NCI-H345 (cell line): ENCODE data around the gene WDR54.
A peak's percentile ranks its signal among the peaks of the same experiment; 100 is the strongest.
"Not testable (repeated sequence)": the region's sequence is repeated elsewhere in the genome, so short reads cannot be mapped to it uniquely, and the experiment has no call there.

Source experiments
- DNase-seq: peaks from one replicate; lab custom pipeline; 2025; lab: John Stamatoyannopoulos, UW

Gene WDR54

DNA sequence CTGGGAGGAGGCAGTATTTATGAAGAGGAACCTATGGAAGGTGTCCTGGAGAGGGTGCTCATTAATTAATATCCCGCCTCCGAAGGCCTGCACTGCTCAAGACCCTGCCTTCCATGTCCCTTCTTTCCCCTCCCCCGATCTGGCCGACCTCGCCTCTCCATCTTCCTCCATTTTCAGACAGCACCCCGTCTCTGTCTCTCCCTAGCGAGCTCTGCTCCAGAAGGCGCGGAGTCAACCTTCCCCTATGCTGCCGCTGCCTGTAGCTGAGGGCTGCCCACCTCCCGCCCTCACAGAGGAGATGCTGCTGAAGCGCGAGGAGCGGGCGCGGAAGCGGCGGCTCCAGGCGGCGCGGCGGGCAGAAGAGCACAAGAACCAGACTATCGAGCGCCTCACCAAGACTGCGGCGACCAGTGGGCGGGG is 35.6 kb downstream of the WDR54 start:
- DNase-seq = no peak

DNA sequence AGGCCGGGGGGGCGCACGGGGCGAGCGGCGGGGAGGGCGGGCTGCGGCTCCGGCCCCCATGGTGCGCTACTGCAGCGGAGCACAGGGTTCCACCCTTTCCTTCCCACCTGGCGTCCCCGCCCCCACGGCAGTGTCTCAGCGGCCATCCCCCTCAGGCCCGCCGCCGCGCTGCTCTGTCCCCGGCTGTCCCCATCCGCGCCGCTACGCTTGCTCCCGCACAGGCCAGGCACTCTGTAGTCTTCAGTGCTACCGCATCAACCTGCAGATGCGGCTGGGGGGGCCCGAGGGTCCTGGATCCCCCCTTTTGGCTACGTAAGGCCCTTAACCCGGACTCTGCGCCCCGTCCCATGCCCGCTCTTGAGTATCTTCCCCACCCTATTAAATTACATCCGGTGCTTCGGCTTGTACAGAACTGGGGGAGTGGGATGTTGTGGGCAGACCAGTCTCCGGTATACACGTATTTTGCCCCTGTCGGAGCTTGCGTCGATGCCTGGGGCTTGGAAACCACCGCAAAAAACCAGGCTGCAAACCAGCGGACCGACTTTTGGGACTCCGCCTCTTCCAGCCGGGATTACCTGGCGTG is 36.1 kb downstream of the WDR54 start:
- peak; percentile 86 for DNase-seq

DNA sequence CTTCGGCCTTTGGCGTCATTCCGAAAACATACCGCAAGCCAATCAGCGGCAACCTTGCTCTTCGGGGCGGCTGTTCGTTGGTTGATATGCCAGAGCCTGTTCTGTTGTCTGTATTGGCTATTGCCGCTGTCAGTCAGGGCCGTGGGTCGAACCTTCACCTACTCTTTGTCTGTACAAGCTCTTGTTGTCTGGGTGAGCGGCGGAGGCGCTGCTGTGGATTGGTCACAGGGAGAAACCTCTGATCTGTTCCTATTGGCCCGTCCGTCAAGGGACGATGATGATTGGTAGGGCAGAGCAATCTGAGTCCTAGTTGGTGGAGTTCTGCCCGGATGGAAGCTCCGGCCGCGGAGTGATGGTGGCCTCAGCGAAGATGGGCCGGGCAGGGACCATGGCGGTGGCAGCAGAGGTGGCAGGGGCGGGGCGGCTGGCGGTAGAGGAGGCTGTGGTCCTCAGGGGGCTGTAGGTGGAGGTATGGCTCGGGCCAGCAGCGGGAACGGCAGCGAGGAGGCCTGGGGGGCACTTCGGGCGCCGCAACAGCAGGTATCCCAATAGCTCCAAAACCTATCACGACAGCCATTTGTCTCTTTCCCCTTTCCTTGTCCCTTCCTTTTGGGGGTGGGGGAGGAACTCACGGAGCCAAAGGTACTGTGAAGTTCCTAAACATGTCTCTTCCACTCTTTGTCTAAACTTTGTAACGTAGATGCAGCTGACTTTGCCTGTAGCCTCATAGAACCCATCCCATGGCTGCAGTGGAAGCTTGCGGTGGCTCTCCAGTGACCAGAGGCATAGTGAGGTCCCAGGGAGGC is 36.8 kb downstream of the WDR54 start, which contains the start of gene WBP1:
Gene WBP1, plus strand, starts transcription at position 307 of the 806 bp plus-strand sequence. Its CDS starts 165 bp downstream, at position 472.
- DNase-seq = peak; percentile 100

DNA sequence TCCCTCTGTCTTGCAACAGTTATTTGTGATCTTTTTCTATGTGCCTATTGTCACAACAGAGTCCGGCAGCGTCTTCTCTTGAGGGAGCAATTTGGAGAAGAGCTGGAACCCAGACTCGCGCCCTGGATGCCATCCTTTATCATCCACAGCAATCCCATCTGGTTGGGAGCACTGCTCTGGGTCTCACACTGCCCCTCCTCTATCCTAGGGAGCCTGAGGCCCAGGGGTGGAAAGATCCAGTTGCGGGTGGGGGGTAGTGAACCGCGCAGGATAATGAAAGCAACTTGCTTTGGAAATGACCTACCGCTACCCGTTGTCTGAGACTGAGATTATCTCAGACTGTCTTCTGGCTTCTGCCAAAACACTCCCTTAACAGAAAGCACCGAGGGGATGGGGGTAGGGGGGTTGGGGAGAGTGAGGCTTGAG is 37.4 kb downstream of the WDR54 start:
- DNase-seq = no peak

DNA sequence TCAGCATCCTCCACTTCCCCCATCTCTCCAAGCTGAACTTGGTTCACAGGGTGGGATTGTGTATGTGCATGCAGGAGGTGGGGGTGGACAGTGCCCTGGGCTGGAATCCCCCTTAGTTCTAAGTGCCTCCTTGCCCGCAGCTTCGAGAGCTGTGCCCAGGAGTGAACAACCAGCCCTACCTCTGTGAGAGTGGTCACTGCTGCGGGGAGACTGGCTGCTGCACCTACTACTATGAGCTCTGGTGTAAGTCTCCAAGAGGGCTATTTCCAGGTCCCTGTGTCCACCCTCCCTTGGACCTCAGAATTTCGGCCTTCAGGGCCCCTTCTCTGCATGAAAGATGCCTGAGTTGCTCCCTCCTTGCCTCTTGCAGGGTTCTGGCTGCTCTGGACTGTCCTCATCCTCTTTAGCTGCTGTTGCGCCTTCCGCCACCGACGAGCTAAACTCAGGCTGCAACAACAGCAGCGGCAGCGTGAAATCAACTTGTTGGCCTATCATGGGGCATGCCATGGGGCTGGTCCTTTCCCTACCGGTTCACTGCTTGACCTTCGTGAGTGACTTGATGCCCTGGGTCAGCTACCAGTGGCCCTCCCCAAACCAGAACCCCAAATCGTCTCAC is 38.1 kb downstream of the WDR54 start:
- not testable (repeated sequence) for DNase-seq

DNA sequence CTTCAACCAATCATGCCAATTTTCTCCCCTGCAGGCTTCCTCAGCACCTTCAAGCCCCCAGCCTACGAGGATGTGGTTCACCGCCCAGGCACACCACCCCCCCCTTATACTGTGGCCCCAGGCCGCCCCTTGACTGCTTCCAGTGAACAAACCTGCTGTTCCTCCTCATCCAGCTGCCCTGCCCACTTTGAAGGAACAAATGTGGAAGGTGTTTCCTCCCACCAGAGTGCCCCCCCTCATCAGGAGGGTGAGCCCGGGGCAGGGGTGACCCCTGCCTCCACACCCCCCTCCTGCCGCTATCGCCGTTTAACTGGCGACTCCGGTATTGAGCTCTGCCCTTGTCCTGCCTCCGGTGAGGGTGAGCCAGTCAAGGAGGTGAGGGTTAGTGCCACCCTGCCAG is 38.7 kb downstream of the WDR54 start:
- not testable (repeated sequence) for DNase-seq

DNA sequence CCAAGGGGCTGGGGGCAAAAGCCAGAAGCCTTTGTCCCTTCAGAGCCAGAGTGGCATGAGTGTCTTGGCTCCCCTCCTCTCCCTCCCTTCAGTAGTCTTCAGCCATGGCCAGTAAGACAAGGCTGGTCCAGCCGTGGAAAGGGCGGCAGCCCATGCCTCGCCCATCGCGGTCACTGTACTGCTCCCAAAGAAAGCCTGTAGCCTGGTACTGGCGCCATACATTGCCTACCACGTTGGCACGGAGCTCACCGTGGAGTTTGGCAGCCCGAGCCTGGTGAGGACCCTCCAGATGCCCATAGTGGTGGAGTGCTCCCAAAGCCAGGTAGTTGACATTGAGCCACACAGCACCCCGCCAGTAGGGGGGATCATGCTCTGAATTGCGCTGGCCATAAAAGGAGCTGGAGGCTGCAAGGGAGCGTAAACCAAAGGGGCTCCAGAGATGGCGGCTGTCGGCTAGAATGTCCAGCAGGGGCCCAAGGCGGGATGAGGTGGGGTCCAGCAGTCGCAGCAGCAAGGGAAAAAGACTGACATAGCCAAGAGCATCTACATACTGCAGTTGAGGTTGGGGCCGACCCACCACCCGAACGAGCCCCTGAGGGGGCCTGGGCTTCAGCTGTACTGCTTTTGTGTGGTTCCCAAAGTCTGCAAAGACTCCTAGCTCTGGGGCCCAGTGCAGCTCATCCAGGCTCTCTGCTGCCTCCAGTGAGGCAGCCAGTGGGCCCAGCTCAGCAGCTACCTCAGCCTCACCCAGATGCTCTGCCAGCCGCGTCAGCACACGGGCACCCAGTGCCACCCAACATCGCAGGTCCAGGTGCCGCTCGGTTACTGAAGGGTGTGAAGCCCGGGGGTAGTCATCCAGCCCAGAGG is 39.9 kb downstream of the WDR54 start:
- DNase-seq = no peak

DNA sequence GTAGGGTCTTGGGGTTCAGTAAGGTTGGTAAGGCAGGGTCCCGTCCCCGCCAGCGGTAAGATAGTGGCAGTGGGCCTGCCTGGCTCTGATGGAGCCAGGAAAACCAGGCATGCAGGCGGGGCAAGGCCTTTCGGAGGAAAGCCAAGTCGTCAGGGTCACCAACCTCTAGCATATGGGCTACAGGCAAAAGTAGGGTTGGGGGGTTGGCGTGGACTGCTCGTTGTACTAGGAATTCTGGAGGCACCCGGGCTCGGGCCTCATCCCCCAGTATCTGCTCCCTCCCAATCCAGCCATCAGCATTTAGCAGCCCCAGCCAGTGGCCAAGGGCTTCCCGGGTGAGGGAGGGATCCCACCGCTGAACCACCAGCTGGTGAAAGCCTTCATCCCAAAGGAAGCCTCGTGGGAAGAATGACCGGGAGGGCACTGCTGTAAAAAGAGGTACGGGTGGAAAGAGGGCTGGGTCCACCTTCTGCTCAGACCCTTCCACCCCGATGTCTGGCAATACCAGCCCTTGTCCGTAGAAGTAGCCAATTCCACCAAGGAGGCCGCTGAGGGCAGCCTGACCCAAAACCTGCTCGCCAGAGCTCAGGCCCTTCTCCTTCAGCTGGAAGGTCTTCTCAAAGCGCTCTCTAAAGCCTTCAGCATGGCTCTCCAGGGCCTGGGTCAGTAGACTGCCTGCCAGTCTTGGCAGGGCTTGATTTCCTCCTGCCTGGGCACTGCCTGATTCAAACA is 40.7 kb downstream of the WDR54 start:
- DNase-seq = no peak

DNA sequence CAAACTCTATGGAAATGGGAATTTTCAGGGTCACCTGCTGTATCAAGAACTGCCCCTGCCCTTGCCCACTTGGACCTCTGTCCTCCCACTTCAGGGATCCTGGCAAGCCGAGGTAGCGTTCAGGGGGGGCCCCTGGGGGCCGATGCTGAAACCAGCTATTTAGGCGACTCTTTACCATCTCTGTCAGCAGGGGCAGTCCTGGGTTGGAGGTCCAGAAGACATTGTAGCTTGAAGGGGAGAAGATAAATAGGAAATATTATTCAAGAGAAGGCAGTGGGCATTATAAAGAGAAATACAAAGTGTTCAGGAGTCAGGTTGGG is 41.2 kb downstream of the WDR54 start:
- no peak for DNase-seq

DNA sequence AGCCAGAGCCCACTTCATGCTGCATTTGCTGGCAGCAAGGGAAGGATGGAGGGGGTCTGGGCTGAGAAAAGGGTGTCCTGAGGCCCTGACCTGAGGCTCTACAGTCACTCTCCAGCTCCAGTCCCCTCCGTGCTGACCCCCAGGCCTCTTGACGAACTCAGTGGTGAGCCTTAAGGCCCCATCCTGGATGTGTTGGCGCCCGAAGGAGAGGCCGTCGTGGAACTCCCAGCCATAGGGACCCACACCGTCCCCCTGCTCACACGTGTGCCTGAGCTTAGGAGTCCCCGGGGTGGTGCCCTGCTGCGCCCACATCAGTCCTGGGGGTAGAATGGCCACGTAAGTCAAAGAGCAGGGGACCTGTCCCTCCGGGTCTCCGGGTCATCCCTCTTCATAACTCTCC is 42.9 kb downstream of the WDR54 start:
- no peak for DNase-seq

DNA sequence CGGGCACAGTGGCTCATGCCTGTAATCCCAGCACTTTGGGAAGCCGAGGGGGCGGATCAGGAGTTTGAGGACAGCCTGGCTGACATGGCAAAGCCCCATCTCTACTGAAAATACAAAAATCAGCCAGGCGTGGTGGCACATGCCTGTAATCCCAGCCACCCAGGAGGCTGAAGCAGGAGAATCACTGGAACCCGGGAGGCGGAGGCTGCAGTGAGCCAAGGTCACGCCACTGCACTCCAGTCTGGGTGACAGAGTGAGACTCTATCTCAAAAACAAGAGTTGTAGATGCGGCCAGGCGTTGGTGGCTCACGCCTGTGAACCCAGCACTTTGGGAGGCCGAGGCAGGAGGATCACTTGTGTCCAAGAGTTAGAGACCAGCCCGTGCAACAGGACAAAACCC is 49.2 kb downstream of the WDR54 start:
- not testable (repeated sequence) for DNase-seq

DNA sequence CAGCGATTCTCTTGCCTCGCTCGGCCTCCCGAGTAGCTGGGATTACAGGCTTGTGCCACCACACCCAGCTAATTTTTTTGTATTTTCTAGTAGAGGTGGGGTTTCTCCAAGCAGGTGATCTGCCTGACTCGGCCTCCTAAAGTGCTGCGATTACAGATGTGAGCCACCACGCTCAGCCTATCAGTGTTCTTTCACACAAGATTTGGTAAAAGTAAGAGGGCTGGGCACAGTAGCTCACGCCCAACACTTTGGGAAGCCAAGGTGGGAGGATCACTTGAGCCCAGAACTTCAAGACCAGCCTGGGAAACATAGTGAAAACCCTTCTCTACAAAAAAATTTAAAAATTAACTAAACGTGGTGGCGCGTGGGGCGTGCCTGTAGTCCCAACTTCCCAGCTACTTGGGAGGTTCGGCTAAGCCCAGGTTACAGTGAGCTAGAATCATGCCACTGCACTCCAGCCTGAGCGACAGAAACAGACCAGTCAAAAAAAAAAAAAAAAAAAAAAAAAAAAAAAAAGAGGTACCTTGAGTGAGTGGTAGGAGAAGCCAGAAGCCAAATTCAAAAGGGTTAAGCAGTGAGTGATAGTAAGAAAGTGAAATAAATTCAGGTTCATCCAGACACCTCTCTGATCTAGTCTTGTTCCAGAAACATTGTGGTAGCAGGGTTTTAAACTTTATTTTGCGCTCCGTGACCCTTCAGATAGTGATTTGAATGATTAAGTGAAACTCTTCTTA is 50.0 kb downstream of the WDR54 start:
- no peak for DNase-seq

DNA sequence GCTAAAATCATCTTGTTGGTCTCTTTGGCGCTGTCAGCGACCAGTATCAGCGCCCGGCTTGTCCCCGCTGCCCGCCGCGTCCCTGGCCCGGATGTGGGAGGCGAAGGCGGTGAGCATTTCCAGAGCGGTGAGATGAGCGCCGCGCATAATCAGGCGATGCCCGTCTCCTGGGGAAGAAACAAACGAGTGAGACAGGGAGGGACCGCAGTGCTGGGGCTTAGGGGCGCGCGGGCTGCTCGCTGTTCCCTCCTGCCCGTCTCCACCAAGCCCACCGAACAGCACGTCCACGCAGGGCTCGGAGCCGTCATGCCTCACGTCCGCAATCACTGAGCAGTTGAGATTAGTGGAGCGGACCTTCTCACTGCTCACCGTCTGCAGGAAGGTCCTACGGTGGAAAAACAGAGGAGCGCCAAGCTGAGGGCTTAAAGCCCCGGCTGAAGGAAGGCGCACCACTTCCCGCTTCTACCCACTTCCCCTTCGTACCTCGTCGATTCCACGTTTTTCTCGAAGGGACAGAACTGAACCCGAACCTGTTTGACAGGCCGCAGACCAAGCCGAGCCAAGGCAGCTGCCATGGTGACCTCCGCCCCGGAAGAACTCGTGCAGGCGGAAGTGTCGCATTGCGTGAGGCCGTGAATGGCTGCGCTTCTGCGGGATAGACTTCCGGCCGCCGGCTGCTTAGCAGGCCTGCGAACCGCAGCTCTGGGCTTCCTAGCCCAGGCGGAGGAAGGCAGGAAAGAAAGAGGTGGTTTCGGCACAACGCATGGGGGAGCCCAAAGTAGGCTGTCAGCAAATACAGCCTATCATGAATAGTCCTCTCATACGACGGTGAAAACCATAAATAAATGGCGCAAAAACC is 50.8 kb downstream of the WDR54 start, which contains the start of gene MRPL53:
Gene MRPL53, minus strand, starts transcription at position 595 of the 859 bp plus-strand sequence. Its CDS starts 20 bp downstream, at position 575.
- peak; percentile 94 for DNase-seq

DNA sequence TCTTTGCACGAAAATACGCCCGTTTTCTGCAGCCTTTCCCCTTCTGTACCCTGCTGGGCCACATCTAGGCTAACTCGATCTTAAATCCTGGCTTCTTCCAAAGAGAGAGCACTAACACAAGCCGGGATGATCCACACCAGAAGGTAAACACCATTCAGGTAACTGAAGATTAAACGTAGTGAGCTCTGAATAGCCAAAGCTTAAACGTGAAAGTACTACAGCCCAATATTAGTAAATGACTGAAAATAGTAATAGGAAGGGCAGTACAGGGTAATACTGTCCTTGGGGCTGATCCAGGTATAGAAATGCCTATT is 51.4 kb downstream of the WDR54 start:
- DNase-seq = no peak

DNA sequence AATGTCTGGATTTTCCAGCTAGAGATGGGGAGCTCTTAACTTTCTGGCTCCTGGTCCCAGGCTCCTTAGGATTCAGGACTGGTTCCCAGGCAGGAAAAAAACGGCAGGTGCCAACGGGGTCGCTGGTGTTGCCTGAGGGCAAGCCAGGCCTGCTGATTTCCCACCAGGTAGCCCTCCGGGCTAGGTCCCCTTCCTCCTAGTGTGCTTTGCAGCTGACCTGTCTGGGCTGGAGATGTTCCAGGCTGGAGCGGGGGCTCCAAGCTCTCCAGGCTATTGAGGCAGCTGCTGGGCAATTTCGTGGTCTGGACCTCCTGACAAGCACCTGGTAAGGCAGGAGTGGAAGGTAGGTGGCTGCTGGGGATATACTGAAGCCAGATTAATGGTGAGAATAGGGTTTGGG is 53.0 kb downstream of the WDR54 start:
- no peak for DNase-seq

DNA sequence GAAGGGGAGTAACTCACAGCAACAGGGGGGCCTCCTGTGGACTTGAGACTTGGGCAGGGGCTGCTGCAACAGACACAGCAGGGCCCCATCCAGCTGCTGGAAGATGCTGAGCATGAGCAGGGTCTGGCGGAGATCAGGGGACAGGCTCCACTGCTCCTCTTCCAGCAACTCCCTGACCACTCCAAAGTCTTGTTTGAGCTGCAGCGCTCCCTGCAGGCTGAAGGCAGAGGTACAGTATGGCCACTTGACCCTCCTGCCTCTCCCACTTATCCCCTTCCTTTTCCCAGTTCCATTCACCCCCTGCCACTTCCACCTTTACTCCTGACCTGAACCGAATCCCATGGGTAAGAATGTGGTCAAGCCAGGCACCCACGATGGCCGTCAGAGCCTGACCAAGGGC is 53.4 kb downstream of the WDR54 start:
- DNase-seq = no peak
